Body of pancreas (tissue), 4 donors: ENCODE data around the gene CNTNAP2. TPM values are rescaled to one million over a fixed set of nuclear protein-coding genes. Genes with fewer than 3 reads are reported as not detected.

Experiments
- ATAC-seq: fragments of 150-250 bp; one replicate; pipeline ENCODE4 v1.9.1; 2016
- DNase-seq, 4 donors: peaks; one replicate each; pipeline ENCODE4 v3.0.0-alpha.2; 2019
- H3K27ac ChIP-seq, 4 donors: fragments of 200-600 bp; sonication (generic); 1 replicate in 3 of 4; 2 replicates in 1 of 4; pipeline versions ENCODE4 v1.5.1 to v1.6.1; 2016 to 2019; ENCODE audit warnings: mild to moderate bottlenecking in 1 of 4, mixed read lengths in 1 of 4, moderate library complexity in 1 of 4
- H3K27me3 ChIP-seq, 2 donors: fragments of 200-600 bp; sonication (generic); one replicate each; pipeline ENCODE4 v1.6.0; 2016; ENCODE audit warnings: mild to moderate bottlenecking in 1 of 2
- H3K36me3 ChIP-seq, 2 donors: fragments of 200-600 bp; sonication (generic); replicated peaks in 1 of 2; 2 replicates each; pipeline ENCODE4 v1.5.1; 2016; ENCODE audit warnings: low read depth in 2 of 2; ENCODE audit not compliant: insufficient read depth in 1 of 2
- H3K4me1 ChIP-seq: fragments of 200-600 bp; sonication (generic); one replicate; pipeline ENCODE4 v1.6.0; 2016
- H3K4me3 ChIP-seq, 2 donors: fragments of 200-600 bp; sonication (generic); 1 replicate in 1 of 2; 2 replicates in 1 of 2; pipeline ENCODE4 v1.5.1; 2016 to 2019
- H3K9me3 ChIP-seq, 3 donors: fragments of 200-600 bp; sonication (generic); 1 replicate in 2 of 3; 2 replicates in 1 of 3; pipeline ENCODE4 v1.5.1; 2016
- POLR2A ChIP-seq, 3 donors: fragments of 450-650 bp; IDR thresholded peaks; one replicate each; pipeline ENCODE4 v1.6.1; 2016; ENCODE audit warnings: antibody characterized with exemption in 3 of 3, mild to moderate bottlenecking in 2 of 3
- WGBS, 2 donors: methylation state at CpG; one replicate each; pipeline ENCODE4 v1.1.5; 2017; 5-methylcytosine and 5-hydroxymethylcytosine counted together
- intact Hi-C: fragments of 100-400 bp; cut with DNase I; formaldehyde crosslinking; loops from one replicate; pipeline ENCODE4 v1.15.1; 2023
- total RNA-seq, 2 donors: library from RNA; depleted of rRNA; stranded (reverse); fragments of >200 nt; gene quantifications; one replicate each; pipeline ENCODE4 v1.1.0, GENCODE V29; 2016
- TF ChIP-seq, protein P1 (sequence below), 7 experiments: fragments of 450-650 bp in 4 of 7; fragments of 200-600 bp in 3 of 7; sonication (generic) in 3 of 7; IDR thresholded peaks; one replicate each; pipeline ENCODE4 v1.5.1; 2016 to 2019; ENCODE audit warnings: antibody characterized with exemption in 7 of 7

The CNTNAP2 gene
- total RNA-seq, 2 donors from 2014 or later = 1.0 TPM; not detected in 1

DNA sequence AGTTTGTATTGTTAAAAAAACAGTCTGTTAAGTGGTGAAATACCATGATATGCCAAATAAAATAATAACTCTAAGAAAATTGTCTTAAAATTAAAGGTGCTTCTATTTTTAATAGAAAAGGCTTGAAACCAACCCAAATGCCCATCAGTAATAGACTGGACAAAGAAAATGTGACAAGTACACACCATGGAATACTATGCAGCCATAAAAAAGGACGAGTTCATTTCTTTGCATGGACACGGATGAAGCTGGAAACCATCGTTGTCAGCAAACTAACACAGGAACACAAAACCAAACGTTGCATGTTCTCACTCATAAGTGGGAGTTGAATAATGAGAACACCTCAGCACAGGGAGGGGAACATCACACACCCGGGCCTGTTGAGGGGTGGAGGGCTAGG lies 7.1 kb downstream of the CNTNAP2 start:
- TF ChIP-seq, protein P1, sequence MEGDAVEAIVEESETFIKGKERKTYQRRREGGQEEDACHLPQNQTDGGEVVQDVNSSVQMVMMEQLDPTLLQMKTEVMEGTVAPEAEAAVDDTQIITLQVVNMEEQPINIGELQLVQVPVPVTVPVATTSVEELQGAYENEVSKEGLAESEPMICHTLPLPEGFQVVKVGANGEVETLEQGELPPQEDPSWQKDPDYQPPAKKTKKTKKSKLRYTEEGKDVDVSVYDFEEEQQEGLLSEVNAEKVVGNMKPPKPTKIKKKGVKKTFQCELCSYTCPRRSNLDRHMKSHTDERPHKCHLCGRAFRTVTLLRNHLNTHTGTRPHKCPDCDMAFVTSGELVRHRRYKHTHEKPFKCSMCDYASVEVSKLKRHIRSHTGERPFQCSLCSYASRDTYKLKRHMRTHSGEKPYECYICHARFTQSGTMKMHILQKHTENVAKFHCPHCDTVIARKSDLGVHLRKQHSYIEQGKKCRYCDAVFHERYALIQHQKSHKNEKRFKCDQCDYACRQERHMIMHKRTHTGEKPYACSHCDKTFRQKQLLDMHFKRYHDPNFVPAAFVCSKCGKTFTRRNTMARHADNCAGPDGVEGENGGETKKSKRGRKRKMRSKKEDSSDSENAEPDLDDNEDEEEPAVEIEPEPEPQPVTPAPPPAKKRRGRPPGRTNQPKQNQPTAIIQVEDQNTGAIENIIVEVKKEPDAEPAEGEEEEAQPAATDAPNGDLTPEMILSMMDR (IDR thresholded peaks at IDR 0.05) = no peak
- TF ChIP-seq POLR2A (IDR thresholded peaks at IDR 0.05) = no peak
- Histone ChIP-seq H3K9me3 (no peaks in the 10 kb centered on the region), H3K27me3 (no peaks in the 10 kb centered on the region), H3K4me3 (no peak overlapping the region), H3K27ac (no peak overlapping the region), H3K36me3 (no peaks in the 10 kb centered on the region), H3K4me1 (no peaks in the 10 kb centered on the region)
- intact Hi-C loops = no loop called here
- WGBS, 2 donors = 69 to 77% methylated on average over 5 of the region's 5 CpGs
- ATAC-seq = no peak
- no peak for DNase-seq

DNA sequence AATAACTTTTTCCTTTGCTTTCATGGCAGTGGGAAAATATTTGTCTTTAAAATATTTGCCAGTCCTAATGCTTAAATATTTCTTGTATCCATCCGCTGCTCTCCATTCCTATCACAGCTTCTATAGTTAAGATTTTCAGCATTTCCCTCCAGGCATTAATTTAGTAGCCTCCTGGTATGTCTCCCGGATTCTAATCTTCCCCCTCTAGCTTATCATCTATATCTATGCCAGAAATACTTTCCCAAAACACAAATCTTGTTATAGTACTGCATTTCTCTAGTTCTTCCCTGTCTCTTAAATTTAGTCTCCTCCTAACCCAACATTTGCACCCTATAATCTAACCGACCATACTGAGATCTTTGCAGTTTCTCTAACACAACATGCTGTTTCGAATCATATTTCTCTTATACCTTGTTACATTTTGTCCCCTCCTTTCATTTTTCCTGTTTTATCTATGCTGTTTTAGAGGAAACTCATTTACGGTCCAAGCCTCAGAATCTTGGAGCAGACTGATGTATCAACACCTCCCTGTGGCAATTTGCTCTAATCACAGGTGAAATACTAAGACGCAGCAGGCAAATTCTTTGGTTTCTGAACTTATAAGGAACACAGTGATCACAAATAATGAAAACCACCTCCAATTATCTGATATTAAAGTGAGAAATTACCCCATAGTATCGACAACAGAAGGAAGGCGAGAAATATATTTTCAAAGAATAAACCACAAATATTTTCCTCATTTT lies 10.3 kb downstream of the CNTNAP2 start:
- Histone ChIP-seq H3K27ac (no peak overlapping the region), H3K27me3 (no peaks in the 10 kb centered on the region), H3K36me3 (no peaks in the 10 kb centered on the region), H3K4me3 (no peak overlapping the region), H3K9me3 (no peaks in the 10 kb centered on the region), H3K4me1 (no peaks in the 10 kb centered on the region)
- intact Hi-C loops = no loop called here
- WGBS, 2 donors = 57 to 62% methylated on average over 8 of the region's 8 CpGs
- ATAC-seq = no peak
- DNase-seq = no peak
- TF ChIP-seq, protein P1 (IDR thresholded peaks at IDR 0.05) = no peak
- no peak for TF ChIP-seq POLR2A (IDR thresholded peaks at IDR 0.05)

DNA sequence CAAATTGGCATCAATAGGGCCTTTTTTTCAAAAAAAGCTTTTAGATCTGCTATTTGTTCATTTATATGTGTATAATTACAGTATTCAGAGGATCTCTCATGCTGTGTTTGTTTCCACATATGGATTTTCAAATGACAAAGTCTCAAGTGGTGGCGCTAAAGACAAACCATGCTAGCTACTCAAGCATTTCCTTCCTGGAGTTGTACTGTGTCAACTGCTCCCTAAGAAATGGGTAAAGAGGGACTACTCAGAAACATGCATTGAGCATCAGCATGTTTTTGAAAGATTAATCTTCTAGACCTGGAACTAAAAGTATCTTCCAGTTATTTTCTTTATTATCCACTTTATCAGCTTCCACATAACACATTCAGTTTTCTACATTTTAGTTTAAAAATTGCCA lies 12.7 kb downstream of the CNTNAP2 start:
- Histone ChIP-seq H3K4me3 (no peak overlapping the region), H3K4me1 (no peaks in the 10 kb centered on the region), H3K36me3 (no peaks in the 10 kb centered on the region), H3K9me3 (no peaks in the 10 kb centered on the region), H3K27me3 (no peaks in the 10 kb centered on the region), H3K27ac (no peak overlapping the region)
- intact Hi-C loops = no loop called here
- ATAC-seq (no peak), DNase-seq (no peak)
- TF ChIP-seq POLR2A (IDR thresholded peaks at IDR 0.05) = no peak
- TF ChIP-seq, protein P1 (IDR thresholded peaks at IDR 0.05) = no peak
- WGBS, 2 donors = 34 to 37% methylated on average over 1 of the region's 1 CpG

DNA sequence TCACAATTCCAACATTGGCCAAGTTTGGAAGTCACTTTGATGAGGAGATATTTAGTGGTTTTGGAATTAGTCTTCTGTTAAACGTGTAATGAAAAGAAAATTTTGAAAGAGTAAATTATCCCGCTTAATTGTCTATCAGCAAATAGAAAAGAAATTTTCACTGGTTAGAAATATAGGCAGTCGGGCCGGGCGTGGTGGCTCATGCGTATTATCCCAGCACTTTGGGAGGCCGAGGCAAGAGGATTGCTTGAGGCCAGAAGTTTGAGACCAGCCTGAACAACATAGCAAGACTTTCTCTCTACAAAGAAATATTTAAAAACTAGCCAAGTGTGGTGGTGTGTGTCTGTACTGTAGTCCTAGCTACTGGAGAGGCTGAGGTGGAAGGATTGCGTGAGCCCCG lies 13.4 kb downstream of the CNTNAP2 start:
- TF ChIP-seq, protein P1 (IDR thresholded peaks at IDR 0.05) = no peak
- TF ChIP-seq POLR2A (IDR thresholded peaks at IDR 0.05) = no peak
- ATAC-seq (no peak), DNase-seq (no peak)
- intact Hi-C loops = no loop called here
- no peak overlapping the region for H3K4me3 ChIP-seq
- no peaks in the 10 kb centered on the region for H3K4me1 ChIP-seq
- no peaks in the 10 kb centered on the region for H3K9me3 ChIP-seq
- no peaks in the 10 kb centered on the region for H3K27me3 ChIP-seq
- no peaks in the 10 kb centered on the region for H3K36me3 ChIP-seq
- WGBS, 2 donors = 88 to 89% methylated on average over 9 of the region's 9 CpGs
- H3K27ac ChIP-seq = no peak overlapping the region

DNA sequence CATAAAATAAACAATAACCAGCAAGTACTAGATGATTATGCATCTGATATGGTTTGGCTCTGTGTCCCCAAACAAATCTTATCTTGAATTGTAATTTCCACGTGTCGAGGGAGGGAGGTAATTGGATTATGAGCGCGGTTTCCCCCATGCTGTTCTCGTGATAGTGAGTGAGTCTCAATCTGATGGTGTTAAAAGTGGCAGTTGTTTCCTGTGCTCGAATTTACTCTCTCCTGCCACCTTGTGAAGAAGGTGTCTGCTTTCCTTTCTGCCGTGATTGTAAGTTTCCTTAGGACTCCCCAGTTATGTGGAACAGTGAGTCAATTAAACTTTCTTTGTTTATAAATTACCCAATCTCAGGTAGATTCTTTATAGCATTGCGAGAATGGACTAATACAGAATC lies 15.1 kb downstream of the CNTNAP2 start:
- DNase-seq = no peak
- Histone ChIP-seq H3K4me1 (no peaks in the 10 kb centered on the region), H3K4me3 (no peak overlapping the region), H3K27me3 (no peaks in the 10 kb centered on the region), H3K27ac (no peak overlapping the region), H3K9me3 (no peaks in the 10 kb centered on the region), H3K36me3 (no peaks in the 10 kb centered on the region)
- 51 to 55% methylated on average over 8 of the region's 8 CpGs for WGBS, 2 donors
- TF ChIP-seq POLR2A (IDR thresholded peaks at IDR 0.05) = no peak
- TF ChIP-seq, protein P1 (IDR thresholded peaks at IDR 0.05) = no peak
- no peak for ATAC-seq
- intact Hi-C loops = no loop called here
